ENCODE measurements around the gene SKI. TPM values are rescaled to one million over a fixed set of nuclear protein-coding genes. Genes with fewer than 3 reads are reported as not detected.

Gene SKI
- total and polyA plus RNA-seq, 2 of the 8 experiments (the other 6 are each of a cell fraction or from before 2014, with no cell fraction given), result 8.3 to 87.6 TPM

DNA sequence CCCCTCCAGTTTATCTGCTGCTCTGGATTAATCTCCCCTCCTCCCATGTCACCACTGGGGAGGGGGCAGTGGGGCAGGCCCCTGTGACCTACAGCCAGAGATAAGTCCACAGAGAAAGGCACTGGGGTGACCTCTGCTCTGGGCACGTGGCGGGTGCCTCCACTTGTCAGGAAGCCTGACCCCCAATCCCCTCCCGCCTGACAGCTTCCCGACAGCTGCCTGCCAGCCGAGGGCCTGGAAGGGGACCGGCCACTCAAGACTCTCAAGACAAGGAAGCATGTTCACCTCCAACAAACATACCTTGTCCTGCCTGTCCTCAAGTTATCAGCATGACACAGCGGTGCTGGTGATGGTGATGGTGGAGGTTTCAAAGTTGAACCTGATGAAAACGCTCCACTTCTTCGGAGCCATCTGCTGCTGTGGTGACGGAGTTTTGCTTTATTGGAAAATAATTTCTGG lies 30.4 kb upstream of the SKI start (continued):
- TF ChIP-seq SP2 (IDR thresholded peaks at IDR 0.05; ENCODE audit: low read length) (no peak), SP1 (IDR thresholded peaks at IDR 0.05; ENCODE audit: low read depth, low read length) (no peak), EGR1 (IDR thresholded peaks at IDR 0.05; ENCODE audit: borderline replicate concordance, low read depth, low read length) (no peak), SIRT6 (IDR thresholded peaks at IDR 0.05; ENCODE audit: low read length) (no peak), BCL11A (IDR thresholded peaks at IDR 0.05; ENCODE audit: low read depth in 2 of 2, low read length in 2 of 2) (no peak), CHD2 (IDR thresholded peaks at IDR 0.05; ENCODE audit: low read length) (no peak), HDAC2 (IDR thresholded peaks at IDR 0.05; ENCODE audit: borderline replicate concordance in 1 of 2, low read depth in 2 of 2, low read length in 2 of 2) (no peak)
- TF ChIP-seq, protein P1, sequence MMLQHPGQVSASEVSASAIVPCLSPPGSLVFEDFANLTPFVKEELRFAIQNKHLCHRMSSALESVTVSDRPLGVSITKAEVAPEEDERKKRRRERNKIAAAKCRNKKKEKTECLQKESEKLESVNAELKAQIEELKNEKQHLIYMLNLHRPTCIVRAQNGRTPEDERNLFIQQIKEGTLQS (IDR thresholded peaks at IDR 0.05; ENCODE audit: insufficient read depth, low read depth, low read length), result no peak

Measured in H1 (cell line).